ENCODE measurements around the gene GNG2. TPM values are rescaled to one million over a fixed set of nuclear protein-coding genes. Genes with fewer than 3 reads are reported as not detected.

The GNG2 gene
- total RNA-seq, 1 experiment from 2014 or later = 13.9 TPM

- DNase-seq (ENCODE audit: low read depth) = peak; percentile 27
Observed at GRCh38 chr14:51855234-51855633, 5.2 kb upstream of the GNG2 start.

- DNase-seq (ENCODE audit: low read depth) = no peak
Observed at GRCh38 chr14:51856792-51857296, 3.6 kb upstream of the GNG2 start.

DNA sequence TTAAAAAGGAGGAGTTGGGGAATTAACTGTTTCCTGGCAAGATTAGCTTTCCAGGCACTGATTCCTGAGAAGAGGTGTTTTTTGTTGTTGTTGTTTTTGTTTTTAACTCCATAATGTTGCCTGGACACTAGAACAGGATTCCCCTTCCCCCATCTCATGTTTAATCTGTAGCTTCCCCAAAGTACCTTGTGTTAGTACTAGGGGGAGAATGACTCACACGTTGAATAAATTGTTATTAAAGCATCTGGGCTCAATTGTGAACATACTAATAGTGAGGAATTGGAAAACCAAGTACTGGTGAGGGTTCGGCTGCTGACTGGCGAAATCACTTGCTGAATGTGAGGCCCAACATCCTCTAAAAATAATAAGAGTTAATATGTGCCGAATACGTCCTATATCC is 1.3 kb upstream of the GNG2 start:
- DNase-seq (ENCODE audit: low read depth) = peak; percentile 55

- peak; percentile 54 for DNase-seq (ENCODE audit: low read depth)
Observed at GRCh38 chr14:51860825-51861499, 550 bp downstream of the GNG2 start.

- no peak for DNase-seq (ENCODE audit: low read depth)
Observed at GRCh38 chr14:51862176-51862796, 1.9 kb downstream of the GNG2 start.

GRCh38 chr14:51862860-51863259 is 2.4 kb downstream of the GNG2 start:
- no peak for DNase-seq (ENCODE audit: low read depth)

GRCh38 chr14:51865953-51866747 is 5.7 kb downstream of the GNG2 start:
- no peak for DNase-seq (ENCODE audit: low read depth)

- DNase-seq (ENCODE audit: low read depth) = peak; percentile 72
Observed at GRCh38 chr14:51867741-51868140, 7.3 kb downstream of the GNG2 start.

GRCh38 chr14:51868405-51868804 is 8.0 kb downstream of the GNG2 start:
- DNase-seq (ENCODE audit: low read depth) = no peak

DNA sequence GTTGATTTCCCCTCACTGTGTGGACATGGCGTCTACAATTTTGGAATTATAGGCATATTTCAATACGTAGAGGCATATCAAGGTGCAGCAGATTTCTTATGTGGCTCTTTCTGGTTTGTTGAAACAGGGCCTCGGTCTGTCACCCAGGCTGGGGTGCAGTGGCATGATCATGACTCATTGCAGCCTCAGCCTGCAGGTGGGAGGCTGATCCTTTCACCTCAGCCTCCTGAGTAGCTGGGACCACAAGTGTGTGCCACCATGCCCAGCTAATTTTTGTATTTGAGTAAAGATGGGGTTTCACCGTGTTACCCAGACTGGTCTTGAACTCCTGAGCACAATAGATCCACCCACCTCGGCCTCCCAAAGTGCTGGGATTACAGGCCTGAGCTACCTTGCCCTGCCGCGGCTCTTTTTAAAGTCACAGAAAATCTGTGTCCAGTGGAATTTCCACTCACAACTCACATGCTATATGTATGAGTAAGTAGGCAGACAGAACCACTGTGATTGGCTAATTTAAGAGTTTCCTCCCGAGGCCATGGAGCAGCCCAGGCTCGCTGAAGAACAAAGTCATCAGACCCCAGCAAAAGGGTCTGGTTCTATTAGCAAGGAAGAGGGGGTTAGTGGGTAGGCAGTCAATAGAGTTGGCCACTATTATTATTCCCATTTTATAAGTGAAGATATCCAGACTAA is 9.1 kb downstream of the GNG2 start:
- DNase-seq (ENCODE audit: low read depth) = no peak

DNA sequence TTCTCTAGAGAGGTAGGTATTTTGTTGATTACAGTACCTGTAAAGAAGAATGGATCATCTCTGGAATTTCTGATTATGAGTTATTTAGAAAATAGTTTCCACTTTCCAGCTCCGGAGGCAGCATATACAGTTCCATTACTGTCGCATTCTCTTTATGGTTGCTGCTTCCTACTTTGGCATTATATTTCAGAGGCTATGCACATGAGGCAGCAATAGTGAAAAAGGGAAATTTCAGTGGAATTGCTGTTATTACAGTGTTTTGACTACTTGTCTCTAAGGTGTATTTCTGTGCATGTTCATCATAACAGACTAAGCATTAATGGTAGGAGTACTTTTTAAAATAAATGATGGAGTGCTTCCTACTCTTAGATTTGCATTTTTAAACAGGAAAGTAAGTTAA is 10.2 kb downstream of the GNG2 start:
- DNase-seq (ENCODE audit: low read depth) = no peak

DNA sequence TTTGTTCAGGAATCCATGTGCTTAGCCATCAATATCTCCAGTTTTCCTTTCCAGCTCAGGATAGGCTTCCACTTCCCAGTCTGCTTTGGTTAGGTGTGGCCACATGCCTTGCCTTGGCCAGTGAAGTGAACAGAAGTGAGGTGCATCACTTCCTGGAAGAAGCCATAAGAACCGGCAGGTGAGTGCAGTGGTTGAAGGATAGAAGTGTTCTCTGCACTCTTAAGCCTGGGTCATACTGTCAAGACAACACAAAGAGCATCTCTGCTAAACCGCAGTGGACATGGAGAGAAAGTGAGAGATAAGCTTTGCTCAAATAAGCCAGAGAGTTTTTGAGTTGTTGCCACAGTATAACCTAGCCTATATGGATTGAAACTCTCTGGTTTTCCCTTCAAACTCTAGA is 11.4 kb downstream of the GNG2 start:
- no peak for DNase-seq (ENCODE audit: low read depth)

GRCh38 chr14:51872396-51872795 is 12.0 kb downstream of the GNG2 start:
- no peak for DNase-seq (ENCODE audit: low read depth)

DNA sequence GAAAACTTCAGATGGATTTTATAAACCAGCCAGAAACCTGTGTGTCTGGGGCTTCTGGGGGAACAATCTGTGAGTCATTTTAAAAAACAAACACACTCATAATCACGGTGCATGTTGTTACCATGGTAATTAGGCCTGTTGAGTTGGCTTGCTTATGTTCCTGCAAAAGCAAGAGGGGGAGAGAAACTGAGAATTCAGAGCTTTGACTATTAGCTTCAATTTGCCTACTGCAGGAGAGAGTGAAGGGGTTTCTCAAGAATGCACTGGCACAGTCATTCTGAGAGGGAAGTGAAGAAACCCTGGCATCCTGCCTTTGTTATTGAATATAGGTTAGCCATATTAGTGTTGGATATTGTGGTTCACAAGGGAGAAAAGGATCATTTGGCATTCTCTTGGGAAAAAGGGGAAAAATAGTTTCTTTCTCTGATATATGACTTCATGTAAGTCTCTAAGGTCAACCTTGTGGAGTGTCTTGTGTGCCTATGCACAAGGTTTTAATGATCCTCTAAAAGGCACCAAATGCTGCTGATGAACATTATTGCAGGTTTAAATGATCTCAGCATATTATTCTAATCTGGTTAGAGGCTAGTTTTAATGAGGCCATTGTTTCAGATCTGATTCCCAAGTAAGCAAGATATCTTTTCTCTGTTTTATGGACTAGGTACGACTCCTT is 12.9 kb downstream of the GNG2 start:
- peak; percentile 98 for DNase-seq (ENCODE audit: low read depth)

DNA sequence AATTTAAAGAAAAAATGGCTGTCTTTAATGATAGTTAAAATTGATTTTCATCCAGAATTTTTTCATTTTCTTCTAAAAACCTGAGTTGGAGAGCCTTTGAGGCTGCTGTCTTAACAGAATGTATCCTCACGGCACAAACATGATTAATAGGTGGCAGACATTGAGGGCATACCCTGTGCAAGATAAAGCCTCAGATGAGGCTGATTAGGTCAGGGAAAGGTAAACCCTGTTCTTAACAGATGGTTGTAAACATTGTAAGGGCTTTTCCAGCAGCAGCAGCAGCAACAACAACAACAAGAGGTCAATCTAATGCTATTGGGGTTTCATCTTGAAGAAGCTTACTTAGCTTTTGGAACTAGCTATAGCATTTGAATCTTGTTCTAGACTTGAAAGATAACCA is 17.4 kb downstream of the GNG2 start:
- no peak for DNase-seq (ENCODE audit: low read depth)

- DNase-seq (ENCODE audit: low read depth) = no peak
Observed at GRCh38 chr14:51879170-51879569, 18.8 kb downstream of the GNG2 start.

DNA sequence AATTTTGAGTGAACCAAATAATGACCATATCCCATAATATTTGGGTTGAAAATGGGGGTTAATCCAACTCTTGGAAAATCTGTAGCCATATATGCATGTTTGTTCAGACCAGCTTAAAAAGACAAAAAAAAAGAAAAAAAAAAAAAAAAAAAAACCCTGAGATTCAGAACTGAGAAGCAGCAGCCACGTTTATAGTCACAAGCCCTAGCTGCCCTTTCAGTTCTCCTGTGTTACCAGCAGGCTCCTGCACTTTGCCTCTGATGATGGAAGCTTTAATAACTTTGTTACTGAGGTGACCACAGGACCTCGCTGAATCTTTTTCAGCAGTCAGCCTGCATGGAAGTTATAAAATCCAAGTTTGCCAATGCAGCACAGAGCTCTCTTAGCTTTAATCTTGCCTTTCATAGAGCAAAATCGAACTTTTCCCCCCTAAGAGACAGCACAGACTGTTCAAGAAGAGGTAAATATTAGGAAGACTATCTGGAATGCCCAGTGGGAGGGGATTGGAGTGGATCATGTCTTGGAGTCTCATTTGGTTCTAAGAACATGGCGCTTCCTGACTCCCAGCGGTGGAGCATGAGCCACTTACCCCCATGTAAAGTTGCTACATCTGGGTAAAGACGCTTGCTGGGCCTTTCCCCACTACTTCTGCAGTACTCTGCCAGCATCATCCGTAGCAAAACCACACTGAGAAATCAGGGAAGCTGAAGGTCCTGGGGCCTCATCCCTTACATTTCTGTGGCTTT is 20.6 kb downstream of the GNG2 start:
- DNase-seq (ENCODE audit: low read depth) = peak; percentile 56

DNA sequence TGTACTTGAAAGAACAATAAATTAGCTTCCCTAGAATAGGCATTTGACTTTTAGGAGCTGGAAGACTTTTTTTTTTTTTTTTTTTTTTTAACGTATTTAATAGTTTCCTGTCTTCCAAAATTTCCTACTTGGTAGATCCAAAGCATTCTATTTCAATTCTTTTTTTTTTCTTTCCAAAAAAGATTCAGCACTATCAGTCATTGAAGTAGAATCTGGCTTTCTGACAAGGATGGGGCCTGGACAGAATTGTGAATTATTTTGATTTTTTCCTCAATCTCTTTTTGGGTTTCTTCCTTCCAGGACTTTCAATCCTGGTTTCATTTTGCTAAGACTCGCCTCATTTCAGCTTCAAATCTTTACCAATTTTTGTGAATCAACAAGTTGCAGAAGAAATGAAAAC is 21.2 kb downstream of the GNG2 start:
- DNase-seq (ENCODE audit: low read depth) = no peak

GRCh38 chr14:51883232-51883631 is 22.8 kb downstream of the GNG2 start:
- DNase-seq (ENCODE audit: low read depth) = no peak

DNA sequence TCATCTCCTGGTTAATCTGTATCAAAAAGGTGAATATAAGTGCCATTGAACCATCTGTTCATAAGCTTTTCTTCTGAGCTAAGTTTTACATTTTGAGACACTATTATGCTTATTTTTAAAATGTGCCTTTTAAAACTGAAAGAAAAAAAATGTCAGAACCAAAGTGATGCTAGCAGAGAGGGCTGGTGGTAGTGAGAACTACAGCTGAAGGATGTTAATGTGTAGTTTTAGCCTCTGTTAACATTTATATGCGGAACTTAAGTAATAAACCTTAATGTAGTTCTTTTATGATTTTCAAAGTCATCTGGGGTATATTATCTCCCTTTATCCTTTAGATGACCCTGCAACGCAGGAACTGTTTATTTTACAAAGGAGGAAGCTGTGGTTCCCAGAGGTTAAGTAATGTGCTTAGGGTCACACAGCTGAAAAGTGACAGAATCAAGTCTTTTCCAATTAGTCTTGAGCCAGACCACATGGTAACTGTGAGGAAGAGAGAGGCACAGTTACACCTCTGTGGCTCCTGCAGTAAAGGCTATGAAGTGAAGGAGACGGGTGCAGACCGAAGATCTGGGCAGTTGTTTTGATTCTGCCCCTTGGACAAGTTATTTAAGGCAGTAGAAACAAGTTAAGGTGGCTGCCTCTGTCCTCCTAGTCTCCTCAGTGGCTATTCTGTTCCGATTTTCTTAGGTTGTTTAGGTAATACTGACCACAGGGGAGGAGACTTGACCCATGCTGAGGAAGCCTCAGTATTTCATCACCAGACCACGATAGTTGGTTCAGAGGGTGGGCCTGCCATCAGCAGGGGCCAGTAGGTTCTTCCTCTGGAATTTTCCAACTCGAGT is 23.9 kb downstream of the GNG2 start:
- DNase-seq (ENCODE audit: low read depth) = peak; percentile 76

Data from M059J (cell line).